Activated naive CD4-positive, alpha-beta T cell treated with anti-CD3 and anti-CD28 coated beads, Interleukin-2, amount 10 ng/mL, durations not matched to agents 7 days and 5 days (primary cell): Measurements from ENCODE around the gene A1BG.

Experiments used
- CTCF ChIA-PET: fragments of 350-600 bp; sonication (Branson Sonifier 250); formaldehyde crosslinking; loops from one replicate; lab custom pipeline; 2021; ENCODE audit warnings: antibody characterized with exemption; lab: Charles Lee
- DNase-seq: peaks from one replicate; pipeline ENCODE4 v3.0.0-alpha.2; 2020
- H3K27ac Mint-ChIP-seq: one replicate; pipeline ENCODE4 v1.8.0; 2021; ENCODE audit warnings: mild to moderate bottlenecking, moderate library complexity, mixed read lengths
- H3K27me3 Mint-ChIP-seq: one replicate; pipeline ENCODE4 v1.8.0; 2021; ENCODE audit warnings: mild to moderate bottlenecking, mixed read lengths
- H3K36me3 Mint-ChIP-seq: one replicate; pipeline ENCODE4 v1.8.0; 2021; ENCODE audit warnings: mixed read lengths
- H3K4me1 Mint-ChIP-seq: one replicate; pipeline ENCODE4 v1.8.0; 2021; ENCODE audit warnings: mixed read lengths
- H3K4me3 Mint-ChIP-seq: one replicate; pipeline ENCODE4 v1.8.0; 2021; ENCODE audit warnings: mild to moderate bottlenecking, moderate library complexity, mixed read lengths
- H3K9me3 Mint-ChIP-seq: one replicate; pipeline ENCODE4 v1.8.0; 2021; ENCODE audit warnings: mixed read lengths

Gene A1BG

DNA sequence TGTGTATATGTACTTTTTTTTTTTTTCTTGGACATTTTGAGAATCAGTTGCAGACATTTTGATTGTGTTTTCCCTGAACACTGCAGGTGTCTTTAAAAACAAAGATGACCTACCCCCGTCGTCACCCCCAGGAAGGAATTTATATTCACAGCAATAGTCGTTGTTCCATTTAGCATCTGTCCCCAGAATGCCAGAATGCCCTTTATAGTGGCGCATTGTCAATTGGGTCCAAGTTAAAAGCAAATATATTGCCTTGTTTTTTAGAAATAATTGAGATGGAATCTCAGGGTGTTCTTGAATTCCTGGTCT is 40.4 kb upstream of the A1BG start:
- CTCF ChIA-PET = no interaction called here
- Mint-ChIP-seq H3K36me3 (peaks cover 49% of the 10 kb centered on the region), H3K27me3 (peaks cover 41% of the 10 kb centered on the region), H3K27ac (no peak overlapping the region), H3K9me3 (no peaks in the 10 kb centered on the region), H3K4me1 (peaks cover 32% of the 10 kb centered on the region), H3K4me3 (no peak overlapping the region)
- DNase-seq = no peak

GRCh38 chr19:58392945-58393724 is 39.8 kb upstream of the A1BG start:
- Mint-ChIP-seq H3K4me1 (peaks cover 38% of the 10 kb centered on the region), H3K27me3 (peaks cover 37% of the 10 kb centered on the region), H3K36me3 (peaks cover 52% of the 10 kb centered on the region), H3K4me3 (no peak overlapping the region), H3K9me3 (no peaks in the 10 kb centered on the region), H3K27ac (no peak overlapping the region)
- no peak for DNase-seq
- CTCF ChIA-PET = no interaction called here

GRCh38 chr19:58388175-58388526 is 34.9 kb upstream of the A1BG start:
- peaks cover 34% of the 10 kb centered on the region for H3K36me3 Mint-ChIP-seq
- CTCF ChIA-PET = no interaction called here
- no peaks in the 10 kb centered on the region for H3K27me3 Mint-ChIP-seq
- peaks cover 49% of the 10 kb centered on the region for H3K4me1 Mint-ChIP-seq
- H3K27ac Mint-ChIP-seq = peak overlapping the region; percentile 83
- DNase-seq = no peak
- H3K4me3 Mint-ChIP-seq = peak overlapping the region; percentile 93
- no peaks in the 10 kb centered on the region for H3K9me3 Mint-ChIP-seq

- peaks cover 29% of the 10 kb centered on the region for H3K36me3 Mint-ChIP-seq
- DNase-seq = no peak
- H3K4me3 Mint-ChIP-seq = peak overlapping the region; percentile 93
- no peaks in the 10 kb centered on the region for H3K27me3 Mint-ChIP-seq
- CTCF ChIA-PET = interaction anchor here (0.6 kb wide), 1 partner anchor 44 kb away, joined by 3 read pairs; no protein-coding TSS in a partner anchor
- H3K27ac Mint-ChIP-seq = peak overlapping the region; percentile 98
- H3K4me1 Mint-ChIP-seq = peaks cover 50% of the 10 kb centered on the region
- H3K9me3 Mint-ChIP-seq = no peaks in the 10 kb centered on the region
Observed at GRCh38 chr19:58387338-58388174, 34.3 kb upstream of the A1BG start.

GRCh38 chr19:58386576-58387337 is 33.5 kb upstream of the A1BG start, which contains the start of gene RPS5:
TSS of gene RPS5 (plus strand) at chr19:58387269. CDS start at chr19:58388138, 869 bp downstream.
- H3K9me3 Mint-ChIP-seq = no peaks in the 10 kb centered on the region
- peak within 1 kb of the TSS; percentile 93 for H3K4me3 Mint-ChIP-seq
- CTCF ChIA-PET = no interaction called here
- peaks cover 51% of the 10 kb centered on the region for H3K4me1 Mint-ChIP-seq
- peak; percentile 97 for DNase-seq
- no peaks in the 10 kb centered on the region for H3K27me3 Mint-ChIP-seq
- H3K36me3 Mint-ChIP-seq = peaks cover 27% of the 10 kb centered on the region
- peak within 1 kb of the TSS; percentile 98 for H3K27ac Mint-ChIP-seq

DNA sequence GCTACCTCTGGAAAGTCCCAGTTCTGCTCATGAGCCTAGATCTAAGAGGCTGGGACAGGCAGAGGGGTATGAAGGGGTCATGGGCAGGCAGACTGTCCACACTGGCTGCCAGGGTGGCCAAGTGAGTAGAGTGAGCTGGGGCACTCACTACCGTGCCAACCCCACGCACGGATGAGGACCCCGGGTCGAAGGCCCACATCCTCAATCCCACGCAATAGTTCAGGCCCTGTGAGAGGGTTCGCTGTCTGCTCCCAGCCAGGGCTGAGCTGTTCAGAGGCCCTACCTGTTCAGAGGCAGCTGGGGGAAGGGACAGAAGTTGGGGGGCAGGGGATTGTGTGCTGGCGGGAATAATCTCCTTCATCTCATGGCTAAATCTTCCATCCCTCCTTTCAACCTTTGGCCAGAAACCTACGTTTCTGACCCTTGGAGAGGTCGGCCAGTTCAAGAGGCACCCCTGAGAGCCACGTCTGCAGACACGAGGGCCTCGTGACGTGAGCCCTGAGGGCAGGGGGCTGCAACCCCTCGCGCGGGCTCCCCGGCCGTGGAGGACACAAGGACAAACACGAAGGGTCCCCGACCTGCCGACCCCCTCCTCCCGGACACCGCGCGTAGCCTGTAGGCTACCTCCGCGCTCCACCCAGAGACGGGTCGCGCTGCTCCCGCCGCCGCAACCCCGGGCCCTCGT is 32.7 kb upstream of the A1BG start:
- peak overlapping the region; percentile 98 for H3K27ac Mint-ChIP-seq
- H3K4me1 Mint-ChIP-seq = peaks cover 53% of the 10 kb centered on the region
- DNase-seq = peak; percentile 34
- H3K4me3 Mint-ChIP-seq = peak overlapping the region; percentile 93
- peaks cover 21% of the 10 kb centered on the region for H3K36me3 Mint-ChIP-seq
- CTCF ChIA-PET = no interaction called here
- H3K27me3 Mint-ChIP-seq = no peaks in the 10 kb centered on the region
- no peaks in the 10 kb centered on the region for H3K9me3 Mint-ChIP-seq

- Mint-ChIP-seq H3K36me3 (peaks cover 17% of the 10 kb centered on the region), H3K27me3 (no peaks in the 10 kb centered on the region), H3K4me1 (peaks cover 48% of the 10 kb centered on the region), H3K9me3 (no peaks in the 10 kb centered on the region), H3K27ac (peak overlapping the region; percentile 98), H3K4me3 (peak overlapping the region; percentile 93)
- CTCF ChIA-PET = no interaction called here
- DNase-seq = no peak
Observed at GRCh38 chr19:58385313-58385890, 32.1 kb upstream of the A1BG start.

GRCh38 chr19:58382997-58383603 is 29.8 kb upstream of the A1BG start:
- Mint-ChIP-seq H3K4me1 (peaks cover 46% of the 10 kb centered on the region), H3K9me3 (no peaks in the 10 kb centered on the region), H3K36me3 (peaks cover 4% of the 10 kb centered on the region), H3K4me3 (peak overlapping the region; percentile 43), H3K27ac (no peak overlapping the region), H3K27me3 (no peaks in the 10 kb centered on the region)
- no peak for DNase-seq
- CTCF ChIA-PET = no interaction called here

GRCh38 chr19:58381460-58382212 is 28.3 kb upstream of the A1BG start:
- H3K9me3 Mint-ChIP-seq = no peaks in the 10 kb centered on the region
- H3K4me1 Mint-ChIP-seq = peaks cover 39% of the 10 kb centered on the region
- CTCF ChIA-PET = interaction anchor here (0.6 kb wide), 1 partner anchor 58 kb away, joined by 3 read pairs; no protein-coding TSS in a partner anchor
- H3K27ac Mint-ChIP-seq = peak overlapping the region; percentile 91
- peak overlapping the region; percentile 84 for H3K4me3 Mint-ChIP-seq
- no peak for DNase-seq
- no peaks in the 10 kb centered on the region for H3K27me3 Mint-ChIP-seq
- no peaks in the 10 kb centered on the region for H3K36me3 Mint-ChIP-seq

DNA sequence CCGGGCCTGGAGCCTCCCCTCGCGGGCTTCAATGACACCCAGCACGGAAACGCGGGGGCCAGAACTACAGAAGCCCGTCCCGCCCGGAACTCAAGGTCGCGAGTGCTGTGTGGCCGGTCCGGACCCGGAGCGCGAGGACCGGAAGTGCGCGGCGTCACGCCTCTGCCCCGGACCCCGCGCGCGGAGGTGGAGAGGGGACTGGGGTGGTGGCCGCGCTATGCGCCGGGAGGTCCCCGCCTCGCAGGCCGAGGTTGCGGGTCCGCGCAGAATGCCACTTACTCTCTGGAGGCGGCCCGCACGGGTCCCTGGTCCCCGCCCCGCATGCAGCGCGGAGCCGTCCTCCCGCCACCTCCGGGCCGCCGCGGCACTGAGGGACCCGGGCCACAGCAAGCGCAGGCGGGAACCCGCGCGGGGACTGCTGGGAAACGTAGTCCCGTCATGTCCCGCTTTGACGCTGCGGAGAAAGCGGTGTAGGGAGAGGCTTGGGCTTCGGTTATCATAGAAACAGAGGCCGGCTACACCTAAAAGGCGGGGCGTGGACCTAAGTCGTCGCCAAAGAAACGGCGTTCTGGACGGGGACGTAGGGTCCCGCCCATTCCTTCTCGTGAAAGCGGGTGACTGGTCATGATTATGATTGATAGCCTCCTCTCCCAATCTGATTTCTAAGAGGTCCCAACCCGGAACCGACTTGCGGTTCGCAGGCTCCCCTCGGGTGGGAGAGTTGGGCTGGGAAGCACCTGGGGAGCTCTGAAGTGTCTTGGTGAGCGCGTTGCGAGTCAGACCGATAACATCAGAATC is 27.6 kb upstream of the A1BG start, which contains the start of gene ZNF837:
Gene ZNF837 (minus strand): TSS at position 369 of the 798 bp plus-strand sequence. CDS start 11,698 bp downstream, outside the sequence.
- no peaks in the 10 kb centered on the region for H3K9me3 Mint-ChIP-seq
- H3K36me3 Mint-ChIP-seq = no peaks in the 10 kb centered on the region
- H3K27me3 Mint-ChIP-seq = no peaks in the 10 kb centered on the region
- CTCF ChIA-PET = interaction anchor here (0.6 to 1.4 kb wide), 2 partner anchors 57 to 138 kb away, joined by 3 read pairs; no protein-coding TSS in a partner anchor
- H3K4me3 Mint-ChIP-seq = peak within 1 kb of the TSS; percentile 84
- peaks cover 36% of the 10 kb centered on the region for H3K4me1 Mint-ChIP-seq
- DNase-seq = peak; percentile 99
- H3K27ac Mint-ChIP-seq = peak within 1 kb of the TSS; percentile 91

GRCh38 chr19:58380037-58380661 is 26.9 kb upstream of the A1BG start:
- CTCF ChIA-PET = interaction anchor here (0.6 to 1.4 kb wide), 2 partner anchors 33 to 138 kb away, joined by 3 read pairs; no protein-coding TSS in a partner anchor
- no peak for DNase-seq
- Mint-ChIP-seq H3K27ac (peak overlapping the region; percentile 91), H3K4me1 (peaks cover 31% of the 10 kb centered on the region), H3K4me3 (peak overlapping the region; percentile 84), H3K27me3 (no peaks in the 10 kb centered on the region), H3K36me3 (no peaks in the 10 kb centered on the region), H3K9me3 (no peaks in the 10 kb centered on the region)
